Ishikawa (cell line): ENCODE measurements around the gene ATP6V0A1.

Source experiments
- CEBPB ChIP-seq: IDR thresholded peaks from 2 replicates; pipeline ENCODE4 v1.6.1; 2012
- CREB1 ChIP-seq: IDR thresholded peaks from 2 replicates; pipeline ENCODE4 v1.6.1; 2012; ENCODE audit warnings: low read depth
- TEAD4 ChIP-seq: IDR thresholded peaks from 2 replicates; pipeline ENCODE4 v1.6.1; 2012
- TF ChIP-seq, protein P1 (sequence below): IDR thresholded peaks from 2 replicates; pipeline ENCODE4 v1.6.1; 2012; ENCODE audit warnings: low read depth, mild to moderate bottlenecking

DNA sequence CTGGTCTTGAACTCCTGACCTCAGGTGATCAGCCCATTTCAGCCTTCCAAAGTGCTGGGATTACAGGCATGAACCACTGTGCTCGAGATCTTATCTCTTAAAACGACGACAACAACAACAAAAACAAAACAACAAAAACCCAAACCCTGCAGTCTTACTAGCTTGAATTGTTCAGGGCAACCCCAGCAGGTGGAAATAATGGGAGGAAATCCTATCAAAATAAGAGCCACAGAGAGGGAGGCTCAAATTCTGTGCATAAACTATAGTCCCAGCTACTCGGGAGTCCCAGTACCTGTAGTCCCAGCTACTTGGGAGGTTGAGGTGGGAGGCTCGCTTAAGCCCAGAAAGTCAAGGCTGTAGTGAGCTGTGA, 16.5 kb upstream of the ATP6V0A1 start:
- TF ChIP-seq, protein P1, sequence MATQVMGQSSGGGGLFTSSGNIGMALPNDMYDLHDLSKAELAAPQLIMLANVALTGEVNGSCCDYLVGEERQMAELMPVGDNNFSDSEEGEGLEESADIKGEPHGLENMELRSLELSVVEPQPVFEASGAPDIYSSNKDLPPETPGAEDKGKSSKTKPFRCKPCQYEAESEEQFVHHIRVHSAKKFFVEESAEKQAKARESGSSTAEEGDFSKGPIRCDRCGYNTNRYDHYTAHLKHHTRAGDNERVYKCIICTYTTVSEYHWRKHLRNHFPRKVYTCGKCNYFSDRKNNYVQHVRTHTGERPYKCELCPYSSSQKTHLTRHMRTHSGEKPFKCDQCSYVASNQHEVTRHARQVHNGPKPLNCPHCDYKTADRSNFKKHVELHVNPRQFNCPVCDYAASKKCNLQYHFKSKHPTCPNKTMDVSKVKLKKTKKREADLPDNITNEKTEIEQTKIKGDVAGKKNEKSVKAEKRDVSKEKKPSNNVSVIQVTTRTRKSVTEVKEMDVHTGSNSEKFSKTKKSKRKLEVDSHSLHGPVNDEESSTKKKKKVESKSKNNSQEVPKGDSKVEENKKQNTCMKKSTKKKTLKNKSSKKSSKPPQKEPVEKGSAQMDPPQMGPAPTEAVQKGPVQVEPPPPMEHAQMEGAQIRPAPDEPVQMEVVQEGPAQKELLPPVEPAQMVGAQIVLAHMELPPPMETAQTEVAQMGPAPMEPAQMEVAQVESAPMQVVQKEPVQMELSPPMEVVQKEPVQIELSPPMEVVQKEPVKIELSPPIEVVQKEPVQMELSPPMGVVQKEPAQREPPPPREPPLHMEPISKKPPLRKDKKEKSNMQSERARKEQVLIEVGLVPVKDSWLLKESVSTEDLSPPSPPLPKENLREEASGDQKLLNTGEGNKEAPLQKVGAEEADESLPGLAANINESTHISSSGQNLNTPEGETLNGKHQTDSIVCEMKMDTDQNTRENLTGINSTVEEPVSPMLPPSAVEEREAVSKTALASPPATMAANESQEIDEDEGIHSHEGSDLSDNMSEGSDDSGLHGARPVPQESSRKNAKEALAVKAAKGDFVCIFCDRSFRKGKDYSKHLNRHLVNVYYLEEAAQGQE: no peak
- TF ChIP-seq CEBPB (no peak), TEAD4 (no peak), CREB1 (no peak)
